BJ (cell line): Measurements from ENCODE around the gene PRKACG. TPM values are rescaled to one million over a fixed set of nuclear protein-coding genes. Genes with fewer than 3 reads are reported as not detected.

Source experiments
- CTCF ChIA-PET: fragments of 350-600 bp; formaldehyde crosslinking; extraction: SDS; loops from one replicate; lab custom pipeline; 2021; ENCODE audit warnings: antibody characterized with exemption, inconsistent platforms; lab: Yijun Ruan, JAX
- POLR2A ChIA-PET: fragments of 300-600 bp; sonication (Branson Sonifier 250); formaldehyde crosslinking; extraction: SDS; loops from one replicate; lab custom pipeline; 2021; ENCODE audit warnings: antibody characterized with exemption; lab: Charles Lee
- DNase-seq: peaks from one replicate; pipeline ENCODE4 v3.0.0-alpha.2; 2011; ENCODE audit warnings: low read depth
- H3K27me3 ChIP-seq: 2 replicates; pipeline ENCODE4 v1.6.0; 2011; ENCODE audit warnings: low read length; ENCODE audit not compliant: control insufficient read depth, insufficient read depth
- H3K36me3 ChIP-seq: 2 replicates; pipeline ENCODE4 v1.5.1; 2011; ENCODE audit warnings: low read length; ENCODE audit not compliant: control insufficient read depth, insufficient read depth
- H3K4me3 ChIP-seq: 2 replicates; pipeline ENCODE4 v1.5.1; 2011; ENCODE audit warnings: low read depth, mild to moderate bottlenecking, control low read depth, low read length
- polyA minus RNA-seq: library from RNA; depleted of rRNA, polyadenylated mRNA; stranded (reverse); fragments of >200 nt; gene quantifications from 2 replicates; pipeline ENCODE4 v1.2.3, GENCODE V29; 2011; rRNA and poly(A)+ RNA removed
- polyA plus RNA-seq: library from polyadenylated mRNA; depleted of rRNA; stranded (reverse); fragments of >200 nt; gene quantifications from 2 replicates; pipeline ENCODE4 v1.2.3, GENCODE V29; 2011; rRNA removed
- TF ChIP-seq, protein P1 (sequence below): IDR thresholded peaks from 2 replicates; pipeline ENCODE4 v1.5.1; 2011; ENCODE audit warnings: low read depth, mild to moderate bottlenecking, control low read depth, inconsistent platforms, low read length, moderate library complexity; ENCODE audit not compliant: insufficient read depth

Gene PRKACG
- polyA plus RNA-seq (not detected in 2 replicates), polyA minus RNA-seq (not detected in 2 replicates)

DNA sequence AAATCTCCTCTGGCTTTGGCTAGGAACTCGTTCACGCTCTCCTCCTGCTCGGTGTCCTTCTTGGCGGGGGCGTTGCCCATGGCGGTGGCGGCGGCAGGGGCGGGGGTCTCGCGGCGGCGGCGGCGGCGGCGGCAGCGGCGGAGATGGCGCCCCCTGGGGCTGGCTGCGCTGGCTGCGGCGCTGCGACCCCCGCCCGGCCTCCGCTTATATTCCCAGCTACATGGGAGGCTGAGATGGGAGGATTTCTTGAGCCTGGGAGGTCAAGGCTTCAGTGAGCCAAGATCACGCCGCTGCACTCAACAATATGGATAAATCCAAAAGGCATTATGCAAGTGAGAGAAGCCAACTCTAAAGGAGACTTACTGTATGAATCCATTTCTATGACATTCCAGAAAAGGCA lies at the start of gene PRKACG:
Gene PRKACG (minus strand): TSS at position 101 of the 400 bp plus-strand sequence. CDS start 21 bp downstream, at position 80.
- ChIA-PET POLR2A (no interaction called here), CTCF (no interaction called here)
- Histone ChIP-seq H3K4me3 (no peak within 1 kb of the TSS), H3K36me3 (no peaks in the 10 kb centered on the region), H3K27me3 (no peaks in the 10 kb centered on the region; the same call in 1 of the 2 replicates)
- DNase-seq = no peak
- TF ChIP-seq, protein P1, sequence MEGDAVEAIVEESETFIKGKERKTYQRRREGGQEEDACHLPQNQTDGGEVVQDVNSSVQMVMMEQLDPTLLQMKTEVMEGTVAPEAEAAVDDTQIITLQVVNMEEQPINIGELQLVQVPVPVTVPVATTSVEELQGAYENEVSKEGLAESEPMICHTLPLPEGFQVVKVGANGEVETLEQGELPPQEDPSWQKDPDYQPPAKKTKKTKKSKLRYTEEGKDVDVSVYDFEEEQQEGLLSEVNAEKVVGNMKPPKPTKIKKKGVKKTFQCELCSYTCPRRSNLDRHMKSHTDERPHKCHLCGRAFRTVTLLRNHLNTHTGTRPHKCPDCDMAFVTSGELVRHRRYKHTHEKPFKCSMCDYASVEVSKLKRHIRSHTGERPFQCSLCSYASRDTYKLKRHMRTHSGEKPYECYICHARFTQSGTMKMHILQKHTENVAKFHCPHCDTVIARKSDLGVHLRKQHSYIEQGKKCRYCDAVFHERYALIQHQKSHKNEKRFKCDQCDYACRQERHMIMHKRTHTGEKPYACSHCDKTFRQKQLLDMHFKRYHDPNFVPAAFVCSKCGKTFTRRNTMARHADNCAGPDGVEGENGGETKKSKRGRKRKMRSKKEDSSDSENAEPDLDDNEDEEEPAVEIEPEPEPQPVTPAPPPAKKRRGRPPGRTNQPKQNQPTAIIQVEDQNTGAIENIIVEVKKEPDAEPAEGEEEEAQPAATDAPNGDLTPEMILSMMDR = no peak

DNA sequence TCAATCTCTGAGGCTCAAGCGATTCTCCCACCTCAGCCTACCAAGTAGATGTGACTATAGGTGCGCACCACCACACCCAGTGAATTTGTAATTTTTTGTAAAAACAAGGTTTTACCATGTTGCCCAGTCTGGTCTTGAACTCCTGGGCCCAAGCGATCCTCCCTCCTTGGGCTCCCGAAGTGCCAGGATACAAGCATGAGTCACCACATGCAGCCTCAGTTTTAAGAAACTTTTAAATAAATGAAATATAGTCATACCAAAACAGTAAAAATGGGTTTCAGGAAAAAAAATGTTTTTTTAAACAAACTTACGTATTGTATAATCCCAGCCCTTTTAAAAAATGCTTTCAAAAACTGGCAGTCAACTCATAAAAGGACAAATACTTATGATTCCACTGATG lies 48.3 kb upstream of the PRKACG start:
- TF ChIP-seq, protein P1 = no peak
- Histone ChIP-seq H3K36me3 (no peaks in the 10 kb centered on the region), H3K27me3 (no peaks in the 10 kb centered on the region), H3K4me3 (no peak overlapping the region)
- CTCF ChIA-PET = interaction anchor here (1.4 kb wide), 1 partner anchor 131 kb away, joined by 4 read pairs; no protein-coding TSS in a partner anchor
- POLR2A ChIA-PET = no interaction called here
- DNase-seq = no peak

DNA sequence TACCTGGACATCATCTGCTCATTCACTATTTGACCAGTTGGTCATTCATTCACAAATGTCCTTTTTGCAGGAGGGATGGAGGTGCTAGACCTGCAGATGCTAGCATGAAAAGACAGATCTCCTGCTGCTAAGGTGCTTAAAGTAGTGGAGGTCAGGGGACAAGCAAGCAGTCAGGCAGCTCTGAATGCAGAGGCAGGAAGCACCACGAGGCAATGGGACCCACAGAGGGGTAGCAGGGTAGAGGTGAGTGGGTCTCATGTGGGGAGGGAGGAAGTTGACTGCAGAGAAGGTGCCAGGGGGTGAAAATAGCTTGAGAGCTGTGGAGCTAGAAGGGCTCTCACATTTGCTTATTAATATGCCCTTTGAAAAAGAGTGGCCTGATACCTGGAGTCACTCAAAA lies 46.9 kb upstream of the PRKACG start:
- no peak for DNase-seq
- Histone ChIP-seq H3K27me3 (no peaks in the 10 kb centered on the region), H3K4me3 (no peak overlapping the region), H3K36me3 (no peaks in the 10 kb centered on the region)
- ChIA-PET POLR2A (interaction anchor here (0.6 kb wide), 1 partner anchor 36 kb away, joined by 3 read pairs; no protein-coding TSS in a partner anchor), CTCF (interaction anchor here (15.7 kb wide), 1 partner anchor 136 kb away, joined by 297 read pairs; no protein-coding TSS in a partner anchor)
- TF ChIP-seq, protein P1 = no peak

DNA sequence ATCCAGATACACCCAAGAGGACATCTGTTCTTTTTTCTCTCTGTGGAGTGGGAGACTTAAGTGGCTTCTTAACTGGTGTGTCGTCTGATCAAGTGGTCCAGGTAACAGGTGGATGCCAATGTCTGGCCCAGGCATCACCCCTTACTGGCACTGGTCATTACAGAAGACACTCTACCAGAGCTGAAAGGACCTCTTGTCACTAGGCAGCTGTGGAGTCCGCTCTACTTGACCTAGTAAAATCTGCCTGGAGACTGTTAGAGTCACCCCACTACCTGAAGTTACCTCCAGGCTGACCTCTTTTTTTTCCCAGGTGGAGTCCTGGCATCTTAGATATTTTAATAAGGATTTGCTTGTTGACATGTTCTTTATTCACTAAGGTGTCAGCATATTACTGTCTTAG lies 44.2 kb upstream of the PRKACG start:
- POLR2A ChIA-PET = no interaction called here

DNA sequence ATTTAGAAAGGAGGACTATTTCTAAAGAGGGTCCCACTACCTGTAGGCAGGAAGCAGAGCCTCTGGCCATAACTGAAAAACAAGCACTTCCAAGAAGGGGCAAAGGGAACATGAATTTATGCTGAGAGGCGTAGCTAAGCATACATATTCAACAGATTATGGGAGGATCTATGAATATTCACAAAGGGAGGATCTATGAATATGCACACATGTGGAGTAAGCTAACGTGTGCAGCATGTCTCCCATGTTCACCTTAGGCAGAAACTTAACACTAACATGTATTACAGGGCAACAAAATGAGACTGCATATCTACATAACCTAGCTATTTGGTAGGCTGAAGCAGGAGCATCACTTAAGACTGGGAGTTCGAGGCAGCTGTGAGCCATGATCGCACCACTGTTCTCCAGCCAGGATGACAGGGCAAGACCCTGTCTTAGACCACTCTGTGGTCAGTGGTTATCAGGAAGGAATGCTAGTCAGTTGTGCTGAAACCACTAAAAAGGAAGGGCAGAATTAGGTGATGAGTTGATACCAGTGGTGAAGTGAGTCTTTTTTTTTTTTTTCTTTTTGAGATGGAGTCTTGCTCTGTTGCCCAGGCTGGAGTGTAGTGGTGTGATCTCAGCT lies 42.4 kb upstream of the PRKACG start:
- DNase-seq = no peak
- TF ChIP-seq, protein P1 = no peak
- H3K36me3 ChIP-seq = no peaks in the 10 kb centered on the region
- POLR2A ChIA-PET = interaction anchor here (0.6 kb wide), 1 partner anchor 153 kb away, joined by 3 read pairs; no protein-coding TSS in a partner anchor
- no peaks in the 10 kb centered on the region for H3K27me3 ChIP-seq
- CTCF ChIA-PET = interaction anchor here (1.2 to 15.7 kb wide), 8 partner anchors 8 to 141 kb away, joined by 3 to 297 read pairs (median 8); partner anchors contain the start of gene FXN
- H3K4me3 ChIP-seq = no peak overlapping the region

More for the DNA sequence above, 44.2 kb upstream of the PRKACG start:
- no peak for DNase-seq
- CTCF ChIA-PET = interaction anchor here (0.5 to 15.7 kb wide), 5 partner anchors 9 to 139 kb away, joined by 3 to 297 read pairs (median 5); partner anchors contain the start of gene FXN
- H3K36me3 ChIP-seq = no peaks in the 10 kb centered on the region
- H3K27me3 ChIP-seq = no peaks in the 10 kb centered on the region
- TF ChIP-seq, protein P1 = no peak
- no peak overlapping the region for H3K4me3 ChIP-seq
